ENCODE results near the gene RPL22L1.
"Not testable (repeated sequence)": the region's sequence is repeated elsewhere in the genome, so short reads cannot be mapped to it uniquely, and the experiment has no call there.

RPL22L1 gene

DNA sequence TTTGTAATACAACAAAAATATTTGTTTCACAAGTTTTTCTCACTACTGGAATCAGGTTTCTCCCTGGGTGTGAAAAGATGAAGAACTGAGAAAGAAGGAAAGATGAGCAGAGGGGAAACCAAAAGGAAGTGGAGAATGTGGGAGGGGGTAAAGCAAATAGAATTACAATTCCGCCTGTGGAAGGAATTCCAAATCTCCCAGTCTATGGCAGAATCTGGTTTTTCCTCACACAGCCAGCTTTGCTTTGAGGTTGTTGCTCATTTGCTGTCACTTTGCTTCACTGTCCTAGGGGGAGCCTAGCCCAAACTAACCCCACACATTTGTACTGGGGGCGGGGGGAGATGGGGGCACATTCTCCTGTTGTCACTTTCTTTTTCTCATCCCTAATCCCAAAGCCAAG lies 43.9 kb downstream of the RPL22L1 start:
- DNase-seq, result no peak

- not testable (repeated sequence) for DNase-seq
Observed at GRCh38 chr3:170823562-170823961, 46.4 kb downstream of the RPL22L1 start.

DNA sequence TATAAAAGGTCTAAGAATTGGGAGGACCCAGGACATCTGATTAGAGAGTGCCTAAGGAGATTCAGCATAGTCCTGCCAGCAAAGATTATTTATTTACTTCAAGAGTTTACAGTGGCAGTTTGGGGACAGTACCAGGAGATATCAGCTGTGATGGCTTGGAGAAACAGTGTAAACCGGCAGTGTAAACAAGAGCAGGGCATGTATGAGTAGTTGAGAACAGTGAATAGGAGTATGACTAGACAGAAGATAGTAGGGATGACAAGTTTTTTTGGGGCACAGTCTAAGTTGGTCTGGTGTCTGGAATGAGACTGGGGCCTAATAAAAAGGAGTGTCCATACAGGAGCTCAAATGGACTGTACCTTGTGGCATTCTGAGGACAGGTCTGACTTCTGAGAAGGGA lies 51.7 kb downstream of the RPL22L1 start:
- DNase-seq, result not testable (repeated sequence)

DNA sequence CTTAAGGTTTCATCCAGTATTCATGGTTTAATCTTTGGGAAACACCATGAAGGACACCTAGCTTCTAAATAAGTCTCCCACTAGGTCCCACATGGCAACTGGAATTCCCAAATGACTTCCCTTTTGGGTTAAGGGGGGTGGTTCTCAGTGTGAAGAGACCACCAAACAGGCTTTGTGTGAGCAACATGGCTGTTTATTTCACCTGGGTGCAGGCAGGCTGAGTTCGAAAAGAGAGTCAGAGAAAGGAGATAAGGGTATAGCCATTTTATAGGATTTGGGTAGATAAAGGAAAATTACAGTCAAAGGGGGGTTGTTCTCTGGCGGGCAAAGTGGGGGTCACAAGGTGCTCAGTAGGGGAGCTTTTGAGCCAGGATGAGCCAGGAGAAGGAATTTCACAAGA lies 52.5 kb downstream of the RPL22L1 start:
- not testable (repeated sequence) for DNase-seq

GRCh38 chr3:170816841-170817240 lies 53.2 kb downstream of the RPL22L1 start:
- no peak for DNase-seq

- no peak for DNase-seq
Observed at GRCh38 chr3:170816341-170816740, 53.7 kb downstream of the RPL22L1 start.

DNA sequence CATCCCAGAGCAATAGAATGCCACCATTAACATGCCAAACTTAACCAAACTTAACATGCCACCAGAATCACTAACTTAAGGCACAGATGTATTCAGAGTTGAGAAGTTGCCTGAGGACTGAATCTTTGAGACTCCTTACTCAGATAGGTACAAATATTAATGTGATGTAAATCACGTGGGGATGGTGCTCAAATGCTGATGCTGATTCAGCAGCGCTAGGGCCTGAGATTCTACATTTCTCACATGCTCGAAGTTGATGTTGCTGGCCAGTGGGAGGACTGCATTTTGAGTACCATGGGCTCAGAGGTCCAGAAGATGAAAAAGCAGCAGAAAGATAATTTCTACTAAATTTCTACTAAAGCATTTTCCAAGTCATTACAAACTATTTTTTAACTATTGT lies 54.1 kb downstream of the RPL22L1 start:
- DNase-seq, result no peak

- no peak for DNase-seq
Observed at GRCh38 chr3:170815340-170815739, 54.7 kb downstream of the RPL22L1 start.

All from fibroblast of upper back skin (primary cell).